Neural cell (in vitro differentiated cells): ENCODE results near the gene UBE4A.

ENCODE experiments used
- POLR2AphosphoS5 ChIP-seq: IDR thresholded peaks from 2 replicates; pipeline ENCODE4 v1.6.1; 2012
- TF ChIP-seq, protein P1 (sequence below): fragments of 450-650 bp; IDR thresholded peaks from 2 replicates; pipeline ENCODE4 v1.5.1; 2014; ENCODE audit warnings: antibody characterized with exemption, mild to moderate bottlenecking, moderate library complexity; ENCODE audit not compliant: poor library complexity, severe bottlenecking

DNA sequence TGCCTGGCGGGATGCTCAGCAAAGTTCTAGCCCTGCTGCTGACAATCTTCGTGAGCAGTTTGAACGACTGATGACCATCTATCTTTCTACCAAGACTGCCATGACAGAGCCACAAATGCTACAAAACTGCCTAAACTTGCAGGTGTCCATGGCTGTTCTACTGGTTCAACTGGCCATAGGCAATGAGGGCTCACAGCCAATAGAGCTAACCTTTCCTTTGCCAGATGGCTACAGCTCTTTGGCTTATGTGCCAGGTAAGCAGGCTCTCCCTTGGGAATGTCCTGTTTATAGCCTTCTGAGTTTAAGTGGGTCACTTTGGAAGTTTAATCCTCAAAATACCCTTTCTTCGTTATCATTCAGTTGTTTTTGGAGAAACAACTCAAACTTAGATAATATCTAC is 20.1 kb downstream of the UBE4A start:
- TF ChIP-seq, protein P1, sequence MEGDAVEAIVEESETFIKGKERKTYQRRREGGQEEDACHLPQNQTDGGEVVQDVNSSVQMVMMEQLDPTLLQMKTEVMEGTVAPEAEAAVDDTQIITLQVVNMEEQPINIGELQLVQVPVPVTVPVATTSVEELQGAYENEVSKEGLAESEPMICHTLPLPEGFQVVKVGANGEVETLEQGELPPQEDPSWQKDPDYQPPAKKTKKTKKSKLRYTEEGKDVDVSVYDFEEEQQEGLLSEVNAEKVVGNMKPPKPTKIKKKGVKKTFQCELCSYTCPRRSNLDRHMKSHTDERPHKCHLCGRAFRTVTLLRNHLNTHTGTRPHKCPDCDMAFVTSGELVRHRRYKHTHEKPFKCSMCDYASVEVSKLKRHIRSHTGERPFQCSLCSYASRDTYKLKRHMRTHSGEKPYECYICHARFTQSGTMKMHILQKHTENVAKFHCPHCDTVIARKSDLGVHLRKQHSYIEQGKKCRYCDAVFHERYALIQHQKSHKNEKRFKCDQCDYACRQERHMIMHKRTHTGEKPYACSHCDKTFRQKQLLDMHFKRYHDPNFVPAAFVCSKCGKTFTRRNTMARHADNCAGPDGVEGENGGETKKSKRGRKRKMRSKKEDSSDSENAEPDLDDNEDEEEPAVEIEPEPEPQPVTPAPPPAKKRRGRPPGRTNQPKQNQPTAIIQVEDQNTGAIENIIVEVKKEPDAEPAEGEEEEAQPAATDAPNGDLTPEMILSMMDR = no peak
- no peak for TF ChIP-seq POLR2AphosphoS5
